HepG2 (cell line): ENCODE results near the gene CEBPE. TPM values are rescaled to one million over a fixed set of nuclear protein-coding genes. Genes with fewer than 3 reads are reported as not detected.

Source experiments
- CREBL2 ChIP-seq: sonication (generic); formaldehyde crosslinking; IDR thresholded peaks from 2 replicates; pipeline ENCODE4 v1.8.1; 2023; ENCODE audit warnings: missing genetic modification reagents, mild to moderate bottlenecking, borderline replicate concordance
- ONECUT2 ChIP-seq: sonication (generic); formaldehyde crosslinking; IDR thresholded peaks from 2 replicates; pipeline ENCODE4 v1.4.0; 2020; ENCODE audit warnings: missing genetic modification reagents
- PATZ1 ChIP-seq: sonication (generic); formaldehyde crosslinking; IDR thresholded peaks from 2 replicates; pipeline ENCODE4 v1.4.0; 2020; ENCODE audit warnings: missing genetic modification reagents
- PCBP2 ChIP-seq: fragments of 200-400 bp; formaldehyde crosslinking; optimal IDR thresholded peaks from 2 replicates; pipeline ENCODE3; 2018; ENCODE audit warnings: low read length, low read depth; ENCODE audit not compliant: poor library complexity, severe bottlenecking
- RARA ChIP-seq: IDR thresholded peaks from 2 replicates; pipeline ENCODE4 v1.6.1; 2016; ENCODE audit warnings: missing genetic modification reagents, missing compliant biosample characterization
- RBAK ChIP-seq: sonication (generic); formaldehyde crosslinking; IDR thresholded peaks from 2 replicates; pipeline ENCODE4 v1.5.1; 2020; ENCODE audit warnings: mild to moderate bottlenecking, missing genetic modification reagents
- THRA ChIP-seq: sonication (generic); formaldehyde crosslinking; IDR thresholded peaks from 2 replicates; pipeline ENCODE4 v1.4.0; 2020; ENCODE audit warnings: missing genetic modification reagents, borderline replicate concordance
- THYN1 ChIP-seq: sonication (generic); formaldehyde crosslinking; IDR thresholded peaks from 2 replicates; pipeline ENCODE4 v1.8.1; 2023; ENCODE audit warnings: low read depth, mild to moderate bottlenecking, moderate library complexity, missing genetic modification reagents, borderline replicate concordance
- ZNF136 ChIP-seq: sonication (generic); formaldehyde crosslinking; IDR thresholded peaks from 2 replicates; pipeline ENCODE4 v1.8.1; 2022; ENCODE audit warnings: low read depth, mild to moderate bottlenecking, moderate library complexity, missing genetic modification reagents
- ZNF382 ChIP-seq: sonication (generic); formaldehyde crosslinking; IDR thresholded peaks from 2 replicates; pipeline ENCODE4 v1.5.0; 2020; ENCODE audit warnings: missing genetic modification reagents, mild to moderate bottlenecking, borderline replicate concordance
- ZNF549 ChIP-seq: sonication (generic); formaldehyde crosslinking; IDR thresholded peaks from 2 replicates; pipeline ENCODE4 v1.5.0; 2020; ENCODE audit warnings: missing genetic modification reagents
- ZNF605 ChIP-seq: sonication (generic); formaldehyde crosslinking; IDR thresholded peaks from 2 replicates; pipeline ENCODE4 v1.8.0; 2022; ENCODE audit warnings: mild to moderate bottlenecking, missing genetic modification reagents
- ZNF639 ChIP-seq: conservative IDR thresholded peaks from 2 replicates; pipeline ENCODE4 v1.6.1; 2018; ENCODE audit warnings: missing genetic modification reagents
- ZNF784 ChIP-seq: sonication (generic); formaldehyde crosslinking; IDR thresholded peaks from 2 replicates; pipeline ENCODE4 v1.5.1; 2020; ENCODE audit warnings: missing genetic modification reagents, mild to moderate bottlenecking, borderline replicate concordance
- ZNF839 ChIP-seq: sonication (generic); formaldehyde crosslinking; IDR thresholded peaks from 2 replicates; pipeline ENCODE4 v1.4.0; 2020; ENCODE audit warnings: missing genetic modification reagents, mild to moderate bottlenecking, borderline replicate concordance
- ZSCAN29 ChIP-seq: sonication (generic); formaldehyde crosslinking; conservative IDR thresholded peaks from 2 replicates; pipeline ENCODE4 v1.4.0; 2020; ENCODE audit warnings: mild to moderate bottlenecking, missing genetic modification reagents
- ZZZ3 ChIP-seq: sonication (generic); formaldehyde crosslinking; IDR thresholded peaks from 2 replicates; pipeline ENCODE4 v1.4.0; 2020; ENCODE audit warnings: missing genetic modification reagents, mild to moderate bottlenecking, borderline replicate concordance
- polyA plus RNA-seq, 8 experiments: library from polyadenylated mRNA; depleted of rRNA in 3 of 8; stranded (reverse) in 7 of 8; unstranded in 1 of 8; fragments of >200 nt; fragmentation: Illumina TruSeq in 4 of 8; extraction: Trizol in 4 of 8; gene quantifications; 2 replicates each; pipeline versions ENCODE4 v1.2.1 to v1.2.3, GENCODE V29; 2011 to 2016; ENCODE audit warnings: low read depth in 4 of 8, missing spikeins in 1 of 8, mixed read lengths in 1 of 8; ENCODE audit not compliant: insufficient read depth in 1 of 8
- total RNA-seq, 5 experiments: library from RNA; depleted of rRNA; stranded (reverse); fragments of >200 nt; fragmentation: Illumina TruSeq; extraction: Trizol; gene quantifications; 2 replicates each; pipeline ENCODE4 v1.2.3, GENCODE V29; 2016; ENCODE audit warnings: low read depth in 1 of 5

CEBPE gene
- total and polyA plus RNA-seq, 2 of the 13 experiments (the other 11 are each of a cell fraction or from before 2014, with no cell fraction given): 0.09 to 0.11 TPM

GRCh38 chr14:23071244-23071920 is 47.7 kb downstream of the CEBPE start (continued):
- TF ChIP-seq THYN1 (CRISPR knock-in tag) (no peak), ZNF136 (CRISPR knock-in tag) (peak; percentile 61; the same call in 1 of the 2 replicates), PATZ1 (peak; percentile 96), RBAK (CRISPR knock-in tag) (no peak; the same call in 1 of the 2 replicates), ZNF839 (peak; percentile 94; the same call in 1 of the 2 replicates), CREBL2 (no peak), THRA (CRISPR knock-in tag) (peak; percentile 63; the same call in 1 of the 2 replicates), ONECUT2 (no peak), ZNF605 (CRISPR knock-in tag) (peak; percentile 97), ZSCAN29 (peak; percentile 27), ZNF382 (no peak), ZNF784 (CRISPR knock-in tag) (peak; percentile 87; the same call in 1 of the 2 replicates), ZNF639 (CRISPR knock-in tag) (peak; percentile 54; the same call in 1 of the 2 replicates), PCBP2 (no peak), RARA (CRISPR knock-in tag) (no peak), ZNF549 (no peak), ZZZ3 (CRISPR knock-in tag) (peak; percentile 80; the same call in 1 of the 2 replicates)
